Stomach (tissue), 4 donors: ENCODE measurements around the gene CDH12.

Experiments used
- POLR2AphosphoS5 ChIP-seq, 3 donors: sonication (generic); formaldehyde crosslinking; IDR thresholded peaks; one replicate each; pipeline ENCODE4 v1.6.1; 2016; ENCODE audit warnings: antibody characterized with exemption in 3 of 3
- TF ChIP-seq, protein P1 (sequence below), 7 experiments: fragments of 450-650 bp in 4 of 7; fragments of 200-600 bp in 3 of 7; sonication (generic) in 3 of 7; IDR thresholded peaks; one replicate each; pipeline ENCODE4 v1.5.1; 2016 to 2019; ENCODE audit warnings: antibody characterized with exemption in 7 of 7, control low read depth in 2 of 7, mild to moderate bottlenecking in 1 of 7

DNA sequence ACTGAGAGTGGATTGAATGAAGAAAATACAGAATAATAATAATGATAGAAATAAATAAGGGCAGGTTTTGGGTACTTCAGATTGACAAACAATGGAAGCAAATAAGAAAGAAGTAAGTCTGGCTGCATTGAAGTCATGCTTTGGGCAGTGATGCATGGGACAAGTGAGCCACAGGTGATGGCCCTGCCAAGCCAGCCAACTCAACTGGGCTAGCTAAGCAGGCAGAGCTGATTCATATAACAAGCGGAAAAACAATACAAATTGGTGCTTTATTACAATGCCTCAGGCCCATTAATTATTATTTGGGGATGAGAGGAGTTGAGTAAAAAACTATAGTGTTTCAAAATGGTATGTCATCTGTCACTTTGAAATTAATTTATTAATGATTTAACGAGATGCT is 502.0 kb downstream of the CDH12 start:
- TF ChIP-seq, protein P1, sequence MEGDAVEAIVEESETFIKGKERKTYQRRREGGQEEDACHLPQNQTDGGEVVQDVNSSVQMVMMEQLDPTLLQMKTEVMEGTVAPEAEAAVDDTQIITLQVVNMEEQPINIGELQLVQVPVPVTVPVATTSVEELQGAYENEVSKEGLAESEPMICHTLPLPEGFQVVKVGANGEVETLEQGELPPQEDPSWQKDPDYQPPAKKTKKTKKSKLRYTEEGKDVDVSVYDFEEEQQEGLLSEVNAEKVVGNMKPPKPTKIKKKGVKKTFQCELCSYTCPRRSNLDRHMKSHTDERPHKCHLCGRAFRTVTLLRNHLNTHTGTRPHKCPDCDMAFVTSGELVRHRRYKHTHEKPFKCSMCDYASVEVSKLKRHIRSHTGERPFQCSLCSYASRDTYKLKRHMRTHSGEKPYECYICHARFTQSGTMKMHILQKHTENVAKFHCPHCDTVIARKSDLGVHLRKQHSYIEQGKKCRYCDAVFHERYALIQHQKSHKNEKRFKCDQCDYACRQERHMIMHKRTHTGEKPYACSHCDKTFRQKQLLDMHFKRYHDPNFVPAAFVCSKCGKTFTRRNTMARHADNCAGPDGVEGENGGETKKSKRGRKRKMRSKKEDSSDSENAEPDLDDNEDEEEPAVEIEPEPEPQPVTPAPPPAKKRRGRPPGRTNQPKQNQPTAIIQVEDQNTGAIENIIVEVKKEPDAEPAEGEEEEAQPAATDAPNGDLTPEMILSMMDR (IDR thresholded peaks at IDR 0.05): no peak
- TF ChIP-seq POLR2AphosphoS5 (IDR thresholded peaks at IDR 0.05): no peak
